Gastrocnemius medialis (tissue), 4 donors: Measurements from ENCODE around the gene IGF2BP2. TPM values are rescaled to one million over a fixed set of nuclear protein-coding genes. Genes with fewer than 3 reads are reported as not detected.
A peak's percentile ranks its signal among the peaks of the same experiment; 100 is the strongest.
"Not testable (repeated sequence)": the region's sequence is repeated elsewhere in the genome, so short reads cannot be mapped to it uniquely, and the experiment has no call there.

Source experiments
- ATAC-seq, 2 donors: fragments of 150-250 bp; one replicate each; pipeline ENCODE4 v1.9.1; 2016
- DNase-seq, 2 donors: peaks; one replicate each; pipeline ENCODE4 v3.0.0-alpha.2; 2019
- H3K27ac ChIP-seq, 4 donors: fragments of 200-600 bp; sonication (generic); 1 replicate in 1 of 4; 2 replicates in 3 of 4; pipeline ENCODE4 v1.5.1; 2016 to 2018; ENCODE audit warnings: mild to moderate bottlenecking in 2 of 4, moderate library complexity in 1 of 4
- H3K27me3 ChIP-seq, 3 donors: fragments of 200-600 bp; sonication (generic) in 2 of 3; 1 replicate in 1 of 3; 2 replicates in 2 of 3; pipeline versions ENCODE4 v1.5.1 to v1.6.0; 2016 to 2019; ENCODE audit warnings: mild to moderate bottlenecking in 1 of 3, moderate library complexity in 1 of 3
- H3K36me3 ChIP-seq, 2 donors: fragments of 200-600 bp; sonication (generic) in 1 of 2; one replicate each; pipeline ENCODE4 v1.5.1; 2017 to 2018
- H3K4me1 ChIP-seq, 2 donors: fragments of 200-600 bp; sonication (generic) in 1 of 2; one replicate each; pipeline ENCODE4 v1.5.1; 2016 to 2017; ENCODE audit warnings: mild to moderate bottlenecking in 2 of 2
- H3K4me3 ChIP-seq, 4 donors: fragments of 200-600 bp; sonication (generic) in 3 of 4; 1 replicate in 1 of 4; 2 replicates in 3 of 4; pipeline ENCODE4 v1.5.1; 2016 to 2019; ENCODE audit warnings: mild to moderate bottlenecking in 2 of 4
- H3K9me3 ChIP-seq, 3 donors: fragments of 200-600 bp; sonication (generic) in 2 of 3; 1 replicate in 1 of 3; 2 replicates in 2 of 3; pipeline ENCODE4 v1.5.1; 2016 to 2019
- CTCF ChIP-seq, 5 experiments: fragments of 450-650 bp in 3 of 5; fragments of 200-600 bp in 2 of 5; sonication (generic) in 2 of 5; IDR thresholded peaks in 4 of 5; conservative IDR thresholded peaks in 1 of 5; 1 replicate in 4 of 5; 2 replicates in 1 of 5; pipeline ENCODE4 v1.5.1; 2016 to 2019; ENCODE audit warnings: antibody characterized with exemption in 5 of 5, mild to moderate bottlenecking in 3 of 5, moderate library complexity in 3 of 5
- POLR2A ChIP-seq, 2 donors: fragments of 450-650 bp; IDR thresholded peaks; one replicate each; pipeline ENCODE4 v1.6.1; 2017; ENCODE audit warnings: antibody characterized with exemption in 2 of 2, mild to moderate bottlenecking in 2 of 2, moderate library complexity in 2 of 2
- in situ Hi-C, 4 donors: fragments of 200-750 bp; cut with MboI; loops; one replicate each; pipeline versions ENCODE4 v1.15.0 to v1.8.0; 2017; ENCODE audit warnings: low sequenced_read_pairs in 4 of 4
- intact Hi-C: fragments of 100-400 bp; cut with DNase I; formaldehyde crosslinking; loops from one replicate; pipeline ENCODE4 v1.15.1; 2023; ENCODE audit warnings: low total_unique reads
- total RNA-seq, 4 donors: library from RNA; depleted of rRNA; stranded (reverse); fragments of >200 nt; gene quantifications; one replicate each; pipeline versions ENCODE4 v1.1.0 to v1.2.3, GENCODE V29; 2016

IGF2BP2 gene
- total RNA-seq, 4 donors from 2014 or later: 0.97 to 6.3 (median 1.7) TPM

- H3K27ac ChIP-seq: no peak overlapping the region
- no peaks in the 10 kb centered on the region for H3K9me3 ChIP-seq
- no peak for DNase-seq
- H3K4me1 ChIP-seq: no peaks in the 10 kb centered on the region
- TF ChIP-seq POLR2A (IDR thresholded peaks at IDR 0.05): no peak
- no peak for TF ChIP-seq CTCF (IDR thresholded peaks at IDR 0.05 in 4 of 5, conservative IDR thresholded peaks at IDR 0.05 in 1 of 5)
- ATAC-seq: no peak
- in situ Hi-C loops: loop anchor here in 1 of 4 donors (10.0 kb wide), 1 partner anchor 103 kb away; no protein-coding TSS in a partner anchor
- H3K36me3 ChIP-seq: no peaks in the 10 kb centered on the region
- H3K4me3 ChIP-seq: no peak overlapping the region
- intact Hi-C loops: loop anchor here (2.0 kb wide), 1 partner anchor 107 kb away; no protein-coding TSS in a partner anchor
- no peaks in the 10 kb centered on the region for H3K27me3 ChIP-seq
Measured at GRCh38 chr3:185661772-185662171, 163.1 kb downstream of the IGF2BP2 start.

GRCh38 chr3:185661296-185661695 lies 163.5 kb downstream of the IGF2BP2 start:
- H3K27ac ChIP-seq, H3K27me3 ChIP-seq, H3K4me3 ChIP-seq, H3K9me3 ChIP-seq, H3K36me3 ChIP-seq, ATAC-seq, H3K4me1 ChIP-seq, DNase-seq: not testable (repeated sequence)
- in situ Hi-C loops (loop anchor here in 1 of 4 donors (10.0 kb wide), 1 partner anchor 104 kb away; no protein-coding TSS in a partner anchor), intact Hi-C loops (loop anchor here (2.0 kb wide), 1 partner anchor 108 kb away; no protein-coding TSS in a partner anchor)

- Histone ChIP-seq H3K9me3 (no peaks in the 10 kb centered on the region), H3K36me3 (no peaks in the 10 kb centered on the region), H3K4me1 (no peaks in the 10 kb centered on the region), H3K27me3 (no peaks in the 10 kb centered on the region), H3K4me3 (no peak overlapping the region), H3K27ac (peak overlapping the region in 1 of 4 donors; percentile 17)
- peak; percentile 25 to 43 for ATAC-seq
- intact Hi-C loops (loop anchor here (2.0 kb wide), 1 partner anchor 109 kb away; no protein-coding TSS in a partner anchor), in situ Hi-C loops (loop anchor here in 1 of 4 donors (10.0 kb wide), 1 partner anchor 105 kb away; no protein-coding TSS in a partner anchor)
- peak in 1 of 2 donors; percentile 61 for DNase-seq
- TF ChIP-seq POLR2A (IDR thresholded peaks at IDR 0.05): no peak
- TF ChIP-seq CTCF (IDR thresholded peaks at IDR 0.05 in 4 of 5, conservative IDR thresholded peaks at IDR 0.05 in 1 of 5): peak; percentile 56 to 85 (median 79)
Measured at GRCh38 chr3:185659942-185660921, 164.6 kb downstream of the IGF2BP2 start.

GRCh38 chr3:185658943-185659342 lies 165.9 kb downstream of the IGF2BP2 start:
- ATAC-seq (no peak), DNase-seq (no peak)
- TF ChIP-seq CTCF (IDR thresholded peaks at IDR 0.05 in 4 of 5, conservative IDR thresholded peaks at IDR 0.05 in 1 of 5) (no peak), POLR2A (IDR thresholded peaks at IDR 0.05) (no peak)
- H3K36me3 ChIP-seq: no peaks in the 10 kb centered on the region
- intact Hi-C loops (no loop called here), in situ Hi-C loops (no loop called here)
- peak overlapping the region; percentile 5 to 54 (median 15) for H3K27ac ChIP-seq
- no peaks in the 10 kb centered on the region for H3K4me1 ChIP-seq
- no peak overlapping the region for H3K4me3 ChIP-seq
- H3K27me3 ChIP-seq: no peaks in the 10 kb centered on the region
- H3K9me3 ChIP-seq: no peaks in the 10 kb centered on the region

- ATAC-seq (peak; percentile 55 to 58), DNase-seq (peak; percentile 50 to 83)
- no peak for TF ChIP-seq POLR2A (IDR thresholded peaks at IDR 0.05)
- TF ChIP-seq CTCF (IDR thresholded peaks at IDR 0.05 in 4 of 5, conservative IDR thresholded peaks at IDR 0.05 in 1 of 5): no peak
- intact Hi-C loops (no loop called here), in situ Hi-C loops (no loop called here)
- Histone ChIP-seq H3K4me1 (no peaks in the 10 kb centered on the region), H3K27ac (peak overlapping the region; percentile 5 to 59 (median 34)), H3K27me3 (no peaks in the 10 kb centered on the region), H3K36me3 (no peaks in the 10 kb centered on the region), H3K9me3 (no peaks in the 10 kb centered on the region), H3K4me3 (no peak overlapping the region)
Measured at GRCh38 chr3:185658504-185658912, 166.3 kb downstream of the IGF2BP2 start.
